ENCODE data around the gene CLCN3. TPM values are rescaled to one million over a fixed set of nuclear protein-coding genes. Genes with fewer than 3 reads are reported as not detected.

CLCN3 gene
- total and polyA plus RNA-seq, 9 of the 15 experiments (the other 6 are each of a cell fraction or from before 2014, with no cell fraction given): 12.7 to 60.6 (median 38.5) TPM

GRCh38 chr4:169604131-169604900, 16.1 kb upstream of the CLCN3 start (continued):
- no peak for TF ChIP-seq E2F8 (IDR thresholded peaks at IDR 0.05; ENCODE audit: low read depth, partially characterized antibody)
- TF ChIP-seq POLR2H (tag; IDR thresholded peaks at IDR 0.05; ENCODE audit: low read depth): no peak
- TF ChIP-seq NFXL1 (CRISPR knock-in tag; IDR thresholded peaks at IDR 0.05): no peak
- 0 out of 2 replicates have a peak, but pooled peaks have one; percentile 34 for TF ChIP-seq CREM (IDR thresholded peaks at IDR 0.05; ENCODE audit: low read depth)
- TF ChIP-seq MTA1 (IDR thresholded peaks at IDR 0.05; ENCODE audit: borderline replicate concordance): 0 out of 2 replicates have a peak, but pooled peaks have one; percentile 47
- TF ChIP-seq IFI16 (CRISPR knock-in tag; IDR thresholded peaks at IDR 0.05): no peak
- no peak for TF ChIP-seq ZNF431 (CRISPR knock-in tag; IDR thresholded peaks at IDR 0.05)
- no peak for TF ChIP-seq ELF1 (tag; IDR thresholded peaks at IDR 0.05)
- TF ChIP-seq CTCFL (IDR thresholded peaks at IDR 0.05; ENCODE audit: borderline replicate concordance, insufficient read depth, low read depth, low read length, poor library complexity, severe bottlenecking): no peak
- peak; percentile 73 for TF ChIP-seq NFE2L1 (tag; IDR thresholded peaks at IDR 0.05; ENCODE audit: borderline replicate concordance, low read depth)
- no peak for TF ChIP-seq KDM2B (CRISPR knock-in tag; IDR thresholded peaks at IDR 0.05)
- no peak; the same call in 1 of the 2 replicates for TF ChIP-seq REST (IDR thresholded peaks at IDR 0.05; ENCODE audit: borderline replicate concordance)
- TF ChIP-seq REST (CRISPR knock-in tag; IDR thresholded peaks at IDR 0.05; ENCODE audit: low read depth): no peak
- no peak for TF ChIP-seq BHLHE40 (IDR thresholded peaks at IDR 0.05; ENCODE audit: low read length)
- peak; percentile 96 for TF ChIP-seq SMARCE1 (IDR thresholded peaks at IDR 0.05)

Data from K562 (cell line).